GM18517 (cell line): ENCODE results near the gene ZNF331.

ENCODE experiments used
- ATAC-seq: cut with Tn5 transposase; IDR thresholded peaks from one replicate; pipeline ENCODE4 v1.9.1; 2021; ENCODE audit warnings: mild to moderate bottlenecking, moderate library complexity; ENCODE audit not compliant: unreplicated experiment

Gene ZNF331

GRCh38 chr19:53555352-53555751 is 17.4 kb downstream of the ZNF331 start:
- ATAC-seq = no peak

DNA sequence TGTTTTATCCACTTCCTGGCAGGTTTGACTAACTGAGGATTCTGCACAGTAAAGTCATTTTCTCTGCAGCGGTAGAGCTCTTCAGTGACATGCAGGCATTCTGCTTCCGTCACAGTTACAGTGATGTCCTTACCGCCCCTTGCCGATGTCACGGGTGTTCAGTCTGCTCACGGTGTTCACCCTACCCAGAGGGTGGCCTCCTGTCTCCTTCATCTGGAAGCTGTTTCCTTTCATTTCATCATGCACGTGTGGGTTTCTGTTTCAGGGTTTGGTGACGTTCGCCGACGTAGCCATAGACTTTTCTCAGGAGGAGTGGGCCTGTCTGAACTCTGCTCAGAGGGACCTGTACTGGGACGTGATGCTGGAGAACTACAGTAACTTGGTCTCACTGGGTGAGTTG is 33.4 kb downstream of the ZNF331 start:
- ATAC-seq = no peak

GRCh38 chr19:53576941-53577653 is 39.2 kb downstream of the ZNF331 start:
- no peak for ATAC-seq

DNA sequence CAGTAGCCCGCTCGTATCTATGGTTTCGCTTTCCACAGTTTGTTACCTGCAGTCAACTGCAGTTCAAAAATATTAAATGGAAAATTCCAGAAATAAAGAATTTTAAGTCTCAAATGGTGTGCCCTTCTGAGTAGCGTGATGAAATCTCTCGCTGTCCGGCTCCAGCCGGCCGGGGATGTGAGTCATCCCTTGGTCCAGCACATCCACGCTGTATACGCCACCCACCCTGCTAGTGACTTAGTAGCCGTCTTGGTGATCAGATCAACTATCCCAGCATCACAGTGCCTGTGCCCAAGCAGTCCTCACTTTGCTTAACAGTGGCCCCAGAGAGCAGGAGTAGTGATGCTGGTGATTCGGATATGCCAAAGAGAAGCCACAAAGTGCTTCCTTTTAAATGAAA is 40.0 kb downstream of the ZNF331 start:
- ATAC-seq = no peak

DNA sequence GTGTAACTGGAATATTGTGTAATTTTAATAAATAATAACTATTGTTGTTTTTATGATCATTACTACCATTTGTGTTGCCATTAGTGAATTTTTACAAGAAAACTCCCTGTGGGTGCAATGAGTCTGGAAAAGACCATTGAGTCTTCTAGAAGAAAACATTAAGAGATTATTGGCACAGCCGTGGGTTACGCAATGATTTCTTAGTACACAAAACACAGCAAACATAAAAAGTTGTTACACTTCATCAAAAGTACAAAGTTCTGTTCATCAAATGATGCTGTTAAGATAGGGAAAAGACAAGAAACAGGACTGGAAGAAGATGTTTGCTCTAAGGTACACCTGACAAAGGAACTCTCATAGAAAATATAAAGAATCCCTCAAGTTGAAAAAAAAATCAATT is 41.6 kb downstream of the ZNF331 start:
- ATAC-seq = no peak

GRCh38 chr19:53580871-53581835 is 43.2 kb downstream of the ZNF331 start:
- ATAC-seq = no peak

GRCh38 chr19:53581871-53582279 is 43.9 kb downstream of the ZNF331 start:
- ATAC-seq = no peak

DNA sequence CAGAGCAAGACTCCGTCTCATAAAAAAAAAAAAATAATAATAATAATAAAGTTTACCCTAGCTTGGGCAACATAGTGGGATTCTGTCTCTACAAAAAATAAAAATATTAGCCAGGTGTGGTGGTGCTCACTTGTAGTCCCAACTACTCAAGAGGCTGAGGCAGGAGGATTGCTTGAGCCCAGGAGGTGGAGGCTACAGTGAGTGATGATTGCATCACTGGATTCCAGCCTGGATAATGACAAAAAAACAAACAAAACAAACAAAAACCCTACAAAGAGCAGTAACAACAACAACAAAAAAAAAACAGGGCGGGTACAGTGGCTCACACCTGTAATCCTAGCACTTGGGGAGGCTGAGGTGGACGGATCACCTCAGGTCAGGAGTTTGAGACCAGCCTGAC is 45.2 kb downstream of the ZNF331 start:
- ATAC-seq = no peak

- no peak for ATAC-seq
Measured at GRCh38 chr19:53586277-53586691, 48.3 kb downstream of the ZNF331 start.

- no peak for ATAC-seq
Measured at GRCh38 chr19:53594811-53595509, 57.0 kb downstream of the ZNF331 start.

DNA sequence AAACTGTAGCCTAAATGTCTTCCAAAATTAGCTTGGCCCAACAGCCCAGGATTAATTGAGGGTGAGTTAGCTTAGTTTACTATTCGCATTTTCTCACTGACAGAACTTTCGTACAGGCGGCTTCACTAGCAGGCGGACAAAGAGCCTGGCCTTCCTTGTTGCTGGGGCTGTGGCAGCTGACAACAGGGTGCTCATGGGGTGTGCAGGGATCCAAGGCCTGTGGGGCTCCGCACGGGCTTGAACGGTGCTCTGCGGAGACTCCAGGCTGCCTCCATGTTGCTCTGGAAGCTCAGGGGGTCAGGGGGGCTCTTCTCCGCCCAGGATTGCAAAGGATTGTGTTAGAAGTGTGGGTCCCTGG is 57.5 kb downstream of the ZNF331 start:
- ATAC-seq = no peak

DNA sequence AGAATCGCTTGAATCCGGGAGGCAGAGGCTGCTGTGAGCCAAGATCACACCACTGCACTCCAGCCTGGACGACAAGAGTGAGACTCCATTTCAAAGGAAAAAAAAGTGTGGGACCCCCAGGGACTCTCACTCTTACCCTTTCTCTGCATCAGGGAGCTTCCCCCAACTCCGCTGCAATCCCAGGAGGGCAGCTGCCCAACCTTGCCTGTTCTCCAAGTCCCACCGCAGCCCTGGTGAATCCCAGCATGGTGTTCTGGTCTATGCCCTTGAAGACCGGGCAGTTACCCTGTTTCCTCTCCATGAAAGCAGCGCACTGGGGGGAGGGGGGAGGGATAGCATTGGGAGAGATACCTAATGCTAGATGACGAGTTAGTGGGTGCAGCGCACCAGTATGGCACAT is 58.1 kb downstream of the ZNF331 start:
- no peak for ATAC-seq

GRCh38 chr19:53597023-53597422 is 59.1 kb downstream of the ZNF331 start:
- ATAC-seq = no peak

- ATAC-seq = no peak
Measured at GRCh38 chr19:53598361-53598760, 60.4 kb downstream of the ZNF331 start.

DNA sequence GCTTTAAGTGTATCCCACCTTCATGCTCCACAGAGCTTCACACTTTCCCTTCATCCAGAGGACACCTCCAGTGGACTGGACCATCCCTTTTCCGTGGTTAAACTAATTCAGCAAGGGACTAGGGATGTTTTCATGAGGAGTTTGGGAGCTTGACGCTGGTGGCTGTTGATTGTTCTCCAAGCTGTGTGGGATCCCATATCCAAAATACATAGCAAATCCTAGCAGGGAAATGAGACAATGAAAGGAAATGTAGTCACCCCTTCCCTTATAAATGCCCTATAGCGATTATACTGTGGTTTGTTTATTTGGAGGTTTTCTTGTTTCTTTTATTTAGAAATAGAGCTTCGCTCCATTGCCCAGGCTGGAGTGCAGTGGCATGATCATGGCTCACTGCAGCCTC is 62.3 kb downstream of the ZNF331 start:
- no peak for ATAC-seq

DNA sequence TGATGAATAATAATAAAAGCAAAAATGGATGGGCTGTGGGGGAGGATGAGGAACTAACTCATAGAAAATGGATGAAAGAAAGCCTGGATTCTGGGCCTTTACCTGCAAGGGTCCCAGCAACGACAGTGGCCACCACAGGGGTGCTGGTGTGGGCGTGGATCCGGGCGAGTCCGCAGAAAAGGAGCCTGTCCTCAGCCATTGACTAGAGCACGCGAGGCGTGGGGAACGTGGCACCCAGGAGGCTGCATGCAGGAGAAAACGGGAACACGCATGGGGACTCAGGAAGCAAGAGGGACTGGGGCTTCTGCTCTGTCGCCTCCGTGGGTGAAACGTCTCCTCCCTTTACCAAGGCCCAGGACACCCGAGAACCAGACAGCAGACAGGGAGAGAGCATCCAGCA is 68.1 kb downstream of the ZNF331 start:
- ATAC-seq = no peak

DNA sequence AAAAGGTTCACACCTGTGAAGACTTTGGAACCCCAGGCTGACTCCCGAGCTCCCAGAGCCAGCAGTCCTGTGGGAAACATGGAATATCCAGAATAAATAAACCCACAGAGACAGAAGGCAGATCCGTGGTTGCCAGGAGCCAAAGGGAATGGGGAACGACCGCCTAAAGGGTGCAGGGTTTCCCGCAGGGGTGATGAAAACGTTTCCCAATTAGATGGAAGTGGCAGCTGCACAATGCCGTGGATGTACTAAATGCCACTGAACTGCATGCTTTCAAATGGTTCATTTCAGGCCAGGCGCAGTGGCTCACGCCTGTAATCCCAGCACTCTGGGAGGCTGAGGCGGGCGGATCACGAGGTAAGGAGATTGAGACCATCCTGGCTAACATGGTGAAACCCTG is 70.4 kb downstream of the ZNF331 start:
- ATAC-seq = no peak

DNA sequence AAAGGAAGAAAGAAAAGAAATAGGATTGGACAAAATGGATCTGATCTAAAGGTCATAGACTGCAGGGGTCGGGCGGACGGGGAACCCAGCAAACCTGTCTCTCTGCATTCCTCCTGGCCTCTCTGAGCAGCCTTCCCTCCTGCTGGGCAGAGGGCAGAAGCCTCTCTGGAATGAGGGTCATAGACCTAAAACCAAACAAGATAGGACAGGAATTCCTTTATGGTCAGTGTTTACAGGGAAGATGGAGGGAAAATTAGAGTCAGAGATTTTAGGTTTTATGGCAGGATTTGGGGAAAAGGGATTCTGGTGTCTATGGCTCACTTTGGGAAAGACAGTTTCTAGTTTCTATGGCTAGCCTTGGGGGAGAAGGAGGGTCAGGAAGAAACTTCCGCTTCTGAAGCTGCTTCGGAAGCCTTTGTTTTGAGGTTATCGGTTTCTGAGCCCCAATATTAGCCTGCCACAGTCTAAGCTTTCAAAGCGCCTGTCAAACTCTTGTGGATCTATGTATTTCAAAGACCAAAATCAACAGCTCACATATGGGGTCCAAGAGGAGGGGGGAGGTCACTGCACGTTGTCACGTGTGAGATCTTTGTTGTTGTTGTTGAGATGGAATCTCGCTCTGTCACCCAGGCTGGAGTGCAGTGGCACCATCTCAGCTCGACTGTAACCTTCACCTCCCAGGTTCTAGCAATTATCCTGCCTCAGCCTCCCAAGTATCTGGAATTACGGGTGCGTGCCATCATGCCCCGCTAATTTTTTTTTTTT is 75.0 kb downstream of the ZNF331 start:
- ATAC-seq = no peak

GRCh38 chr19:53621885-53622740 is 84.2 kb downstream of the ZNF331 start:
- ATAC-seq = no peak
